K562 (cell line): Measurements from ENCODE around the gene DDIT4L. TPM values are rescaled to one million over a fixed set of nuclear protein-coding genes. Genes with fewer than 3 reads are reported as not detected.

Experiments used
- ATAC-seq: fragments of 200-7000 bp; cut with Tn5 transposase; 3 replicates; pipeline ENCODE4 v1.9.1; 2020; ENCODE audit warnings: moderate library complexity
- BruUV-seq: library from RNA; stranded (reverse); fragments of 400-500 nt; replicated peaks from 2 replicates; lab custom pipeline; 2021; lab: Mats Ljungman, UMichigan
- CTCF ChIA-PET: fragments of 300-600 bp; formaldehyde crosslinking; extraction: SDS; loops from one replicate; lab custom pipeline; 2021; ENCODE audit warnings: low intra/inter-chr PET ratio; lab: Yijun Ruan, JAX
- POLR2A ChIA-PET: fragments of 300-600, 350-650 bp; sonication (Branson Sonifier 250); formaldehyde crosslinking; extraction: SDS; loops from one replicate; lab custom pipeline; 2021; ENCODE audit warnings: antibody characterized with exemption, inconsistent platforms; lab: Yijun Ruan, JAX
- DNase-seq, 4 experiments: peaks; one replicate each; pipeline versions ENCODE4 v3.0.0 to v3.0.0-alpha.2; 2011 to 2018; ENCODE audit warnings: low spot score in 3 of 4, mixed read lengths in 3 of 4; ENCODE audit errors: extremely low read depth in 1 of 4
- FAIRE-seq: peaks from 2 replicates; lab custom pipeline; 2011; peaks lifted over from hg19 to GRCh38; lab: Jason Lieb, UNC
- H2AFZ ChIP-seq: 2 replicates; pipeline ENCODE4 v1.6.0; 2011; ENCODE audit warnings: low read depth, low read length, control low read depth, inconsistent platforms
- H3K27ac ChIP-seq: fragments of 200-600 bp; 3 replicates; pipeline ENCODE4 v1.8.0; 2011; ENCODE audit warnings: low read depth, mild to moderate bottlenecking, control low read depth, inconsistent platforms, low read length, moderate library complexity, mixed read lengths; ENCODE audit errors: extremely low read depth
- H3K27me3 ChIP-seq, 2 experiments: fragments of 300-600 bp in 1 of 2; 2 replicates in 1 of 2; 3 replicates in 1 of 2; pipeline versions ENCODE4 v1.6.0 to v1.8.0; 2011; ENCODE audit warnings: inconsistent platforms in 2 of 2, low read length in 2 of 2, mild to moderate bottlenecking in 1 of 2, mixed read lengths in 1 of 2, moderate library complexity in 1 of 2; ENCODE audit not compliant: control insufficient read depth in 2 of 2, insufficient read depth in 2 of 2
- H3K36me3 ChIP-seq: fragments of 300-600 bp; 3 replicates; pipeline ENCODE4 v1.8.0; 2011; ENCODE audit warnings: mild to moderate bottlenecking, low read length, inconsistent platforms; ENCODE audit not compliant: control insufficient read depth, insufficient read depth
- H3K4me1 ChIP-seq, 2 experiments: fragments of 200-600 bp in 1 of 2; replicated peaks in 1 of 2; 2 replicates in 1 of 2; 3 replicates in 1 of 2; pipeline versions ENCODE4 v1.5.1 to v1.8.0; 2011; ENCODE audit warnings: inconsistent platforms in 2 of 2, low read length in 2 of 2, mild to moderate bottlenecking in 1 of 2, mixed read lengths in 1 of 2, moderate library complexity in 1 of 2; ENCODE audit not compliant: control insufficient read depth in 2 of 2, insufficient read depth in 2 of 2
- H3K4me2 ChIP-seq: 2 replicates; pipeline ENCODE4 v1.6.1; 2011; ENCODE audit warnings: low read length, control low read depth, inconsistent platforms, mixed read lengths; ENCODE audit not compliant: insufficient read depth
- H3K4me3 ChIP-seq: fragments of 200-600 bp; sonication (generic), shearing (Covaris generic); 2 replicates; pipeline ENCODE4 v1.5.1; 2016; ENCODE audit warnings: control low read depth, inconsistent platforms
- H3K79me2 ChIP-seq: fragments of 200-600 bp; 3 replicates; pipeline ENCODE4 v1.8.0; 2011; ENCODE audit warnings: low read length, inconsistent platforms; ENCODE audit not compliant: control insufficient read depth, insufficient read depth
- H3K9ac ChIP-seq, 2 experiments: 2 replicates each; pipeline versions ENCODE4 v1.6.0 to v1.6.1; 2011; ENCODE audit warnings: low read depth in 2 of 2, low read length in 2 of 2, control low read depth in 1 of 2, inconsistent platforms in 1 of 2, mild to moderate bottlenecking in 1 of 2, mixed read lengths in 1 of 2; ENCODE audit not compliant: insufficient read depth in 1 of 2
- H3K9me1 ChIP-seq: one replicate; pipeline ENCODE4 v1.6.0; 2011; ENCODE audit warnings: inconsistent platforms, mild to moderate bottlenecking, low read length, moderate library complexity; ENCODE audit not compliant: control insufficient read depth, insufficient read depth
- H3K9me3 ChIP-seq: replicated peaks from 2 replicates; pipeline ENCODE4 v1.5.1; 2011; ENCODE audit warnings: low read depth, low read length, inconsistent platforms; ENCODE audit not compliant: control insufficient read depth, insufficient read depth
- H4K20me1 ChIP-seq: replicated peaks from 2 replicates; pipeline ENCODE4 v1.6.1; 2011; ENCODE audit warnings: low read length, inconsistent platforms, mixed read lengths; ENCODE audit not compliant: control insufficient read depth, insufficient read depth
- E2F5 ChIP-seq: sonication (generic); formaldehyde crosslinking; IDR thresholded peaks from 2 replicates; pipeline ENCODE4 v1.8.0; 2022; ENCODE audit warnings: mild to moderate bottlenecking, missing genetic modification reagents
- EP300 ChIP-seq: IDR thresholded peaks from 2 replicates; pipeline ENCODE4 v1.6.1; 2012; ENCODE audit warnings: low read length, improper control_type of control experiment
- ETS1 ChIP-seq: conservative IDR thresholded peaks from 2 replicates; pipeline ENCODE4 v1.6.1; 2011; ENCODE audit warnings: low read depth, mild to moderate bottlenecking, low read length; ENCODE audit not compliant: control insufficient read depth
- ETV6 ChIP-seq, 3 experiments: fragments of 150-350 bp in 1 of 3; sonication (generic) in 1 of 3; formaldehyde crosslinking in 1 of 3; IDR thresholded peaks; 2 replicates each; pipeline versions ENCODE4 v1.6.1 to v1.8.0; 2014 to 2022; ENCODE audit warnings: borderline replicate concordance in 2 of 3, low read depth in 2 of 3, antibody characterized with exemption in 1 of 3, low read length in 1 of 3, mild to moderate bottlenecking in 1 of 3, missing genetic modification reagents in 1 of 3
- FOXK2 ChIP-seq, 2 experiments: fragments of 450-650 bp; IDR thresholded peaks in 1 of 2; conservative IDR thresholded peaks in 1 of 2; 2 replicates each; pipeline ENCODE4 v1.6.1; 2016; ENCODE audit warnings: low read depth in 2 of 2, mild to moderate bottlenecking in 1 of 2
- MTA1 ChIP-seq: fragments of 450-650 bp; IDR thresholded peaks from 2 replicates; pipeline ENCODE4 v1.6.1; 2017; ENCODE audit warnings: borderline replicate concordance
- NCOA6 ChIP-seq: fragments of 450-650 bp; IDR thresholded peaks from 2 replicates; pipeline ENCODE4 v1.6.1; 2017; ENCODE audit warnings: mild to moderate bottlenecking
- RAD21 ChIP-seq, 2 experiments: fragments of 250-450 bp in 1 of 2; fragments of 450-650 bp in 1 of 2; sonication (Bioruptor Pico) in 1 of 2; formaldehyde crosslinking in 1 of 2; IDR thresholded peaks in 1 of 2; conservative IDR thresholded peaks in 1 of 2; 2 replicates each; pipeline versions ENCODE4 v1.4.0 to v1.8.0; 2020 to 2022; ENCODE audit warnings: mild to moderate bottlenecking in 2 of 2, moderate library complexity in 1 of 2
- RCOR1 ChIP-seq, 2 experiments: IDR thresholded peaks; 2 replicates each; pipeline ENCODE4 v1.6.1; 2012; ENCODE audit warnings: low read depth in 2 of 2, low read length in 2 of 2, borderline replicate concordance in 1 of 2, improper control_type of control experiment in 1 of 2
- RUNX1 ChIP-seq: sonication (generic); IDR thresholded peaks from 2 replicates; pipeline ENCODE4 v1.6.1; 2016; ENCODE audit warnings: antibody characterized with exemption, low read depth
- SIN3A ChIP-seq, 2 experiments: fragments of 150-350 bp in 1 of 2; IDR thresholded peaks; 2 replicates each; pipeline ENCODE4 v1.6.1; 2011 to 2016; ENCODE audit warnings: borderline replicate concordance in 2 of 2, low read depth in 2 of 2, low read length in 2 of 2, mild to moderate bottlenecking in 2 of 2, moderate library complexity in 2 of 2; ENCODE audit not compliant: control insufficient read depth in 1 of 2
- ZBTB7A ChIP-seq: IDR thresholded peaks from 2 replicates; pipeline ENCODE4 v1.6.1; 2011; ENCODE audit warnings: low read depth, mild to moderate bottlenecking, low read length, moderate library complexity, borderline replicate concordance; ENCODE audit not compliant: control insufficient read depth
- ZC3H8 ChIP-seq: fragments of 450-650 bp; IDR thresholded peaks from 2 replicates; pipeline ENCODE4 v1.6.1; 2017
- ZKSCAN8 ChIP-seq: fragments of 200-800 bp; sonication (Bioruptor generic); IDR thresholded peaks from 2 replicates; pipeline ENCODE4 v1.6.1; 2016; ENCODE audit warnings: missing genetic modification characterization, missing compliant biosample characterization
- ZNF263 ChIP-seq: sonication (generic); formaldehyde crosslinking; IDR thresholded peaks from 2 replicates; pipeline ENCODE4 v1.8.0; 2022; ENCODE audit warnings: mild to moderate bottlenecking, missing genetic modification reagents, borderline replicate concordance
- ZNF282 ChIP-seq: sonication (generic); formaldehyde crosslinking; IDR thresholded peaks from 2 replicates; pipeline ENCODE4 v1.8.1; 2023; ENCODE audit warnings: missing genetic modification reagents
- ZNF347 ChIP-seq: fragments of 450-650 bp; formaldehyde crosslinking; IDR thresholded peaks from 2 replicates; pipeline ENCODE4 v1.4.0; 2020; ENCODE audit warnings: low read depth, mild to moderate bottlenecking, moderate library complexity
- ZNF77 ChIP-seq: fragments of 250-450 bp; sonication (Bioruptor Pico); IDR thresholded peaks from 2 replicates; pipeline ENCODE4 v1.5.0; 2020
- ZZZ3 ChIP-seq: fragments of 450-650 bp; IDR thresholded peaks from 2 replicates; pipeline ENCODE4 v1.6.1; 2016; ENCODE audit warnings: antibody characterized with exemption, mild to moderate bottlenecking, moderate library complexity
- WGBS: fragments of 100-300 bp; shearing (Covaris generic); methylation state at CpG from one replicate; pipeline ENCODE4 v1.1.6; 2016; ENCODE audit warnings: low coverage, mixed read lengths; ENCODE audit not compliant: insufficient coverage; ENCODE audit errors: missing lambda C conversion rate; 5-methylcytosine and 5-hydroxymethylcytosine counted together
- in situ Hi-C: fragments of 300-500 bp; cut with MboI; formaldehyde crosslinking; loops from 4 replicates; pipeline ENCODE4 v1.15.0; 2018; ENCODE audit warnings: inconsistent platforms, mixed read lengths
- intact Hi-C: fragments of 100-400 bp; cut with micrococcal nuclease; formaldehyde crosslinking; loops from 2 replicates; pipeline ENCODE4 v1.14.2; 2022
- polyA plus RNA-seq, 8 experiments: library from polyadenylated mRNA; depleted of rRNA in 4 of 8; stranded (reverse) in 5 of 8; unstranded in 3 of 8; fragments of >200 nt; fragmentation: Nextera tagmentation in 2 of 8; fragmentation: Illumina TruSeq in 1 of 8; extraction: Ambion mirVana in 2 of 8; extraction: Trizol in 1 of 8; gene quantifications; 2 replicates each; pipeline versions ENCODE4 v1.2.1 to v1.2.3, GENCODE V29; 2011 to 2014; ENCODE audit warnings: inconsistent platforms in 1 of 8, missing spikeins in 1 of 8
- total RNA-seq, 7 experiments: library from RNA; depleted of rRNA in 6 of 7; stranded (reverse); fragments of >200 nt in 6 of 7; fragmentation: Illumina TruSeq in 2 of 7; extraction: Trizol in 2 of 7; gene quantifications; 2 replicates each; pipeline versions ENCODE4 v1.2.1 to v1.2.3, GENCODE V29; 2011 to 2021; ENCODE audit warnings: low replicate concordance in 1 of 7

The DDIT4L gene
- total and polyA plus RNA-seq, 9 of the 15 experiments (the other 6 are each of a cell fraction or from before 2014, with no cell fraction given): not detected

GRCh38 chr4:100177855-100178254, 12.4 kb downstream of the DDIT4L start:
- no TSS peak for BruUV-seq
- Histone ChIP-seq H3K36me3 (no peaks in the 10 kb centered on the region), H3K9ac (no peak overlapping the region), H2AFZ (no peak overlapping the region), H3K27me3 (no peaks in the 10 kb centered on the region), H3K4me2 (no peak overlapping the region), H3K9me1 (no peaks in the 10 kb centered on the region), H3K4me3 (no peak overlapping the region), H3K4me1 (no peaks in the 10 kb centered on the region), H3K79me2 (no peaks in the 10 kb centered on the region), H3K9me3 (no peaks in the 10 kb centered on the region), H4K20me1 (no peaks in the 10 kb centered on the region), H3K27ac (no peak overlapping the region)
- WGBS: 0% methylated on average over 1 of the region's 1 CpG
- ChIA-PET CTCF (no interaction called here), POLR2A (no interaction called here)
- intact Hi-C loops: no loop called here
- ATAC-seq (no peak), DNase-seq (no peak), FAIRE-seq (no peak)
- in situ Hi-C loops: no loop called here
- no peak for TF ChIP-seq ZNF77 (CRISPR knock-in tag)
- no peak for TF ChIP-seq ZNF282 (CRISPR knock-in tag)
- TF ChIP-seq ETV6 (IDR thresholded peaks at IDR 0.05; ENCODE audit: borderline replicate concordance in 1 of 2, low read depth in 2 of 2, low read length in 1 of 2): no peak
- TF ChIP-seq ETV6 (CRISPR knock-in tag; IDR thresholded peaks at IDR 0.05; ENCODE audit: borderline replicate concordance): no peak
- TF ChIP-seq ZKSCAN8 (CRISPR knock-in tag): no peak
- TF ChIP-seq NCOA6: no peak
- no peak for TF ChIP-seq MTA1
- no peak for TF ChIP-seq RCOR1 (IDR thresholded peaks at IDR 0.05; ENCODE audit: borderline replicate concordance in 1 of 2, low read depth in 2 of 2, low read length in 2 of 2)
- TF ChIP-seq FOXK2 (conservative IDR thresholded peaks at IDR 0.05 in 1 of 2, IDR thresholded peaks at IDR 0.05 in 1 of 2; ENCODE audit: low read depth in 2 of 2): no peak
- TF ChIP-seq ZC3H8: no peak
- TF ChIP-seq RUNX1: no peak
- no peak for TF ChIP-seq RAD21 (CRISPR knock-in tag; conservative IDR thresholded peaks at IDR 0.05 in 1 of 2, IDR thresholded peaks at IDR 0.05 in 1 of 2)
- no peak for TF ChIP-seq ZBTB7A
- no peak for TF ChIP-seq ZNF347 (CRISPR knock-in tag)
- no peak for TF ChIP-seq ETS1
- no peak for TF ChIP-seq E2F5 (CRISPR knock-in tag)
- no peak for TF ChIP-seq SIN3A (IDR thresholded peaks at IDR 0.05; ENCODE audit: borderline replicate concordance in 2 of 2, control insufficient read depth in 1 of 2, low read depth in 2 of 2, low read length in 2 of 2)
- TF ChIP-seq EP300: no peak
- TF ChIP-seq ZNF263 (CRISPR knock-in tag): no peak
- TF ChIP-seq ZZZ3: no peak
